ENCODE data around the gene BIK.
A peak's percentile ranks its signal among the peaks of the same experiment; 100 is the strongest.

Gene BIK

DNA sequence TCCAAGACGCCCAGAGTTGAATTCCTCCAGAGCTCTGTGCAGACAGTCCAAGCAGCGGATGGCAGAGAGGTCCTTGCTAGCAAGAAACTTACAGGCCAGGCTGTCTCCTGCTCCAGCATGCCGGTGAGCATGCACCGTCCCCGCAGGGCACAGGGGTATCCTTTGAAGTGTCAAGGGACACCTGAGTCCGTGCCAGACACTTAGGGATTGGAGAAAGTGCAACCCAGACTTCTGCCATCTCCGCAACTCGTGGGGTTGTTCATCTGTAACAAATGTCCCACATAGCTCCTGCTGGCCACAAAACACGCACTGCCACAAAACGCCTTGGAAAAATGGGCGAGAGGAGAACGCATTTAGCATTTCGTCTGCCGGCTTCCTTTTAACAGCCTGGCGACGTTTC lies 54.1 kb downstream of the BIK start:
- DNase-seq: no peak

DNA sequence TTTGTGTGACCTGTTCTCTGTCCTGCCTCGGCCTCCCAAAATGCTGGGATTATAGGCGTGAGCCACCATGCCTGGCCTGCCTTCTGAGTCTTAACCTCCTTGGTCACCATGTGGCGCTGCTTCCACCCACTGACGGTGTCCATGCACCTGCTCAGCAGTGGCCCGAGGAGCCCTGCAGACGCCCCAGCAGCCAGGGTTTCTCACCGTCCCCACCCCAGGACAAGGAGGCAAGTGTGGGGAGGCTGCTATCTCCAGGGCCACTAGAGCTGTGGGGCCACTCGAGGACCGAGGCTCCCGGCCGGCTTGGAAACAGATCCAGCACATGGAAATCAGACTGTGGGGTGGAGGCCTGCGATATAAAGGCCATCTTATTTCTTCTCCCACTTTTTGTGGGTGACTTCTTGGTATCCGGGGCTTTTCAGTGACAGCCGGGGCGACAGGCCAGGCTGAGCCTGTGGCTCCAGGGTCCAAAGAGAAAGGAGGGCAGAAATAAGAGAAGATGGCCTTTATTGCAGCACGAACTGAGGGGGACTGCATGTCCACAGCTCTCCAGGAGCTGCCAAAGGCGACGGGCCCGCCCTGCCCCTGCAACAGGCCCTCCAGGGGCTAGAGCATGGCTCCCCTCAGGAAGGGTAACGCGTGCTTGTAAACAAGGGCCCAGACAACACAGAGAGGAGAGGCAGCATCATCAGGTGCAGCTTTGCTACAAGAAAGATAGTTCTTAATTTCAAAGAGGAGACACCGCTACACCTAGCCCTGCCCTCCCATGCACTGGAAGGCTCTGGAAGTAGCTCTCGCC lies 55.8 kb downstream of the BIK start:
- no peak for DNase-seq

DNA sequence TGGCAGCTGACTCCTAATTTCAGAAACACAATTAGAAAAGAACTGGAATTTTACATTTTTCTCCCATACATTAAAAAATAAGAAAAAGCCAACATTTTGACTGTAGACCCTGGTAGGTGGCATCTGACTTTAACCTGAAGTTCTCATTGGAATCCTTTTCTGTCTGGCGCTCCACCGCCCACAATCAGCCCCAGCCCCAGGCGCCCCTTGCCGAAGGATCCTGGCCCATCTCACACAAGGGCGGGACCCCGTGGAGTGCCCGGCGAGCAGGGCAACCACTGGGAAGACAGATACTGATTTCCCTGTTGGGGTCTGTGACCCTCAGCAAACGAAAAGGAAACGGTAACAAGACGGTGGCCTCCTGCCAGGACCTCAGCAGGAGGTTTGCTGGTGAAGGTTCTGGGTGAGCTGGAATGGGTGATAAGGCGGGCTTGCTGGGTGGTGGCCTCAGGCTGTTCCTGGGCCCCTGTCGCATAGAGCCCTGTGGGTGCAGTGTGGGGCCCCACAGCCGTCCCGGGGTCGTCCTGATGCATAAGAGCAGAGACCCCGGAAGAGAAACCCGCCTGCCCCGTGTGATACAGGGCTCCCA lies 56.5 kb downstream of the BIK start:
- no peak for DNase-seq

DNA sequence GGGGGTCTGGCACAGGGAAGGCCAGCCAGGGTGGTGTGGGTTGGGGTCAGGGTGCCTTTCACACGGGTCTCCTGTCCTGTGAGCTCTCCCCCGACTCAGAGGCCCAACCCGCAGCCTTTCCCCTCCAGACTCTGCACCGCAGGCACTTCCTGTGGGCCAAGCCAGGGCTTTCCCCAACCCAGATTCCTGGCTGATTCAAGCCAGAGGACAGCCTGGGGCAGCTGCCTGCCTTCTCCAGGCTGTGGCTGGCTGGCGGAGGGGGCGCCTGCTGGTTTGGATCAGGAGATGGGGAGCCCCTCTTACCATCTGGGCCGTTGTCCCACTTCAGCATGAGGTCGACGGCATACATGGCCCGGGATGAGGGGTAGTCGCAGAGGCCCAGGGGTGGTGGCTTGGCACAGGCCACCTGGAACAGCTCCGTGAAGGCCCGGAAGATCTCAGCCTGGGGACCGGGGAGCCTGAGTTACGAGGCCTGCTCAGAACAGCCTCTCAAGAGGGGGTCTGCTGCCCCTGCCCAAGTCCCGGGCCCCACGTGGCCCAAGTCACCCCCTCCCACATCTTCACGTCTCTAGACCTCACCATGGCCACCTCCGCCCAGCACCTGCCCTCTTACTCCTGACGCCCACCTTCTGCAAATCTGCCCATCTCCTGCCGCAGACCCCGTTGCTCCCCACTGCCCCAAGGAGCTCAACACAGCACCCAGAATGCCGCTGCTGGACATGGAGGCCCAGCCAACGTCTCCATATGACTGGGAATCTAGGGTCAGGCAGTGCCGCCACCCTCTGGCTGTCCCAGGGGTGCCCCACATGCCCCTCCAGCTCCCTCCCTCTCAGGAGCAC lies 58.1 kb downstream of the BIK start:
- DNase-seq: peak; percentile 50

DNA sequence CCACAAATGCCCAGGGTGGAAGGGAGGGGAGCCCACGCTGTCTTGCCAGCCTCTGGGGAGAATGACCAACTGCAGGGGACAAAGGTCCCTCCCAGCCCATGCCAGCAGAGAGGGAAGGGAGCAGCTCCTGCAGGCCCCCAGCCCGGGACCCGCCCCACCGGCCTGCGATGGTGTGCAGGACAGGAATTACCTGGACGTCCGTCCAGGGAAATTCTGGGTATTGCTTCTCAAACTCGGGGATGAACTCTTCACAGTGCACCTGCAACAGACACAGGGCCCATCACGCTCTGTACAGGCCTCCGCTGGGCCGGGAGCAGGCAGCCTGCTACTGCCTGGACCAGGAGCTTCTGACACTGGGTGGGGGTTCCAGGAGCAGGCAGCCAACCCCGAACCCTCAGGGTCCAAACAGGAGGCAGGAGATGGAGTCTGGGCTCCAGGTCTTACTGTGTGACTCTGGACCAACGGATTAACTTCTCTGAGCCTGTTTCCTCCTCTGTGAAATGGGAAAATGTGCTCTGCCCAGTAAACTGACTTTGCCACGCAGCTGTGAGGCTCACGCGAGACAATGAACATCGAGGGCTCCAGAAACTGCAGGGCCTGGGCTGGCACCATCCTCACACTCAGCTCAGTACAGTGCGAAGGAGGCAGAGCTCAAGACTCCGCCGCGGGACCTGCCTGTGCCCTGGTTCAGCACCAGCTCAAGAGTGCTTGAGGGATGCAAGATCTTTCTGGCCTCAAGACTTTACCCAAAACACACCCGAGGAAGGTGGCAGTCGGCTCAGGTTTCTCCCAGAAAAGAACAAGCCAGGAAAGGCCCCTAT lies 59.0 kb downstream of the BIK start:
- no peak for DNase-seq

DNA sequence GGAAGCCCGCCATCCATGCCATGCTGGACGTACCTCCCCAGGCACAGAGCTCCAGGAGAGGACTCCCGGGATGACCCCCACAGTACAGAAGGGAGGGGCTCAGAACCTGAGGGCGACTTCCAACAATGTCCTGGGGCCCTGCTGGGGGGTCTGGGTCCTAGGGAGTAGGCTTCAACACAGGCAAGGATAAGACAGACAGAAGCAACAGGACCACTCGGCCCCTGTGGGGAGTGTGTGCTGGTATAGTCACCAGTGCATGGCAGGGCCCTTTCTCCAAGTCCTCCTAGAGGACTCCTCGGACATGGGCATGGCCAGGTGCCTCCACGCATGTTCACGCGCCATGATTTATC lies 59.6 kb downstream of the BIK start:
- no peak for DNase-seq

DNA sequence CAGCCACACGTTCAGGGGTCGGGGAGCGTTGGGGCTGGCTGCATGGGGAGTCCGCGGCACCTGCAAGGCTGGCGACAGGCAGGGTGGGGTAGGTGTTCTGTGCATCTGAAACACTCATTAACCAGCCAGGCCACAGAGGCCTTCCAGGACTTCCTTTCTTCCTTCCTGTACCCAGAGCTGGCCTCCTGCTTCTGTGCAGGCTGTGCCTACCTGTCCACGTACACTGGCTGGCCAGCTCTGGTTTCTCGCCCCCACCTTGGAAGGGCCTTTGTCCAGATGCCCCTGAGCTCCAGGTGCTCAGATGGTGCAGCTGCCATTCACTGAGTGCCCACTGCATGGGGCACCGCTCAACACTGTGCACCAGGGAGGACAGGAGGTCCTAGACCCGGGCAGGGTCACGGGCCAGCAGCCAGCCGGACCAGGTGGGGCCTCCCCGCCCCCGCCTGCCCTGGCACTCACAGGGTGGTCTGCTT lies 60.5 kb downstream of the BIK start:
- DNase-seq: no peak

DNA sequence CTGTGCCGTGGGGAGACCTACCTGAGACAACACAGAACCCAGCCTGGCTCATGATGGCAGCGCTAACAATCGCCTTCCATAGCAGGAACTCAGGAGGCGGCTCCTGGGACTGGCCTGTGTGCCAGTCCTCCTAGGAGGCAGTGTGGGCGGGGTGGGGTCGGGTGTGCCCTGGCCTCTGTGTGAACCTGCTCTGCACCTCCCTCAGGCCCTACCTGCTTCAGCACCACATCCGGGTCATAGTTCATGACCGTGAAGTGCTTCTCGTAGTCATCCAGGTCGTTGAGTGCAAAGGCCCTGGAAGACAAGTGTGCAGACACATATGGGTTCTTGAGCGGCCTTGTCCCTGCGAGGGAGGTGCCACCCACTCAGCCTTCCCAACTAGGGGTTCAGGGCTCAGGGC lies 61.1 kb downstream of the BIK start:
- no peak for DNase-seq

DNA sequence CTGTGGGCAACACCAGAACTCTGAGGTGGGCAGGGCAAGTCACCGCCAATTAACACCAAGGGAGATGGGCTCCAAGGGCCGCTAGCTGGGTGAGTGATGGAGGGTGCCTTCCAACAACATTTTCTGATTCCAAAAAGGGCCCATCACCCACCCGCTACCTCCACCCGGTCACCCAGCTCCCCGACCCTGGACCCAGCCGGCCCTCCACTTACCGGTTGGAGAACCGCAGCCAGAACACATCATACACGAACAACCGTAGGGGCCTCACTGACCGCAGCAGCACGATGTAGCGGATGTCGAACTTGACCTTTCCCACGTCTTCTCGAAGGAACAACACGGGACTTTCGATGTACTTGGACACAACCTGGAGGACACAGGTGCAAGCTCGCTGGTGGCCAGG lies 61.6 kb downstream of the BIK start:
- no peak for DNase-seq

DNA sequence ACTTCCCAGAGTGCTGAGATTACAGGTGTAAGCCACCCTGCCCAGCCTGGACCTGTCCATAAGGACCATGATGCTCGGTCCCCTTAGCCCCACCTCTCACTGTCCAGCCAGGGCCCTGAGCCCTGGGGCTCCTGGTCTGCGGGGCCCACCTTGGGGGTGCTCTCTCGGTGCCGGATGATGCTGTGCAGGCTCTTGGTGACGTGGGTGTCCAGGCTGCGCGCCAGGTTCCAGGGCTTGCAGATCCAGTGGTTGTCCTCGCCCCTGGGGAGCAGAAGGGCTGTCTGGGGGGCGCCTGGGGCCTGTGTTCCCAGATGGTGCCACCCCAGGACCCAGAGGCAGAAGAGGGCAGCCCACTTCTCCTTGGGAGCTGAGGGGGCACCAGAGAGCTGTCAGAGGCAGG lies 63.0 kb downstream of the BIK start:
- no peak for DNase-seq

DNA sequence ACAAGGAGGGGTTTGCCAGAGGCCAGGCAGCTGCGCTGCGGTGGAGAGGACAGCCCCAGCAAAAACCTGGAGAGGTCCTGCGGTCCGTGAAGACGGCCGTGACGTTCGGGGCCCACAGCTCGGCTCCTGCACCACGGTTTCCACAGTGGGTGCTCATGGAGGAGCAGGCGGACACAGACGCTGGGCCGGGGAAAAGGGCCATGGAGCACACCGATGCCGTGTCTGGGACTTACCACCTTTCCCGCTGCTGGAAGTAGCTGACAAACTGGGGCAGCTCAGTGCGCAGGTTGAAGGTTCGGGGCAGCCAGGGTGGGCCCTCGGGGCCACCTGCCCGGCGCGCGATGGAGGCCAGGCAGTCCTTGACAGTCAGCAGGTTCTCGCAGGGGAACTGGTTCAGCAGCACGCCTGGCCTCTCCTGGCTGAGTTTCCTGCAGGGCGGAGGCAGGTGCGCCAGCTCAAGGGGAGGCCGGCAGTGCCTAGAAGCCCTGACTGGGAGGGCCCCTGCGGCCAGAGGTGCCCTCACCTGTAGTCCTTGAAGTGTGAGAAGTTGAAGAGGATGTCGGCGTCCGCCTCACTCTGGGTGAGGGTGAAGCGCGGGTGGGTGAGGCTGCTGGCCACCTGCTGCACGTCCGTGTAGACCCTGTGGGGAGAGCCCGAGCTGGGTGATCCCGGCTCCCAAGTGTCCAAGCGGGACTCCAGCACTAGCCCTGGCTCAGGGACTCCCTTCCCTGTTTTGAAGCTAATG lies 63.6 kb downstream of the BIK start:
- DNase-seq: no peak

DNA sequence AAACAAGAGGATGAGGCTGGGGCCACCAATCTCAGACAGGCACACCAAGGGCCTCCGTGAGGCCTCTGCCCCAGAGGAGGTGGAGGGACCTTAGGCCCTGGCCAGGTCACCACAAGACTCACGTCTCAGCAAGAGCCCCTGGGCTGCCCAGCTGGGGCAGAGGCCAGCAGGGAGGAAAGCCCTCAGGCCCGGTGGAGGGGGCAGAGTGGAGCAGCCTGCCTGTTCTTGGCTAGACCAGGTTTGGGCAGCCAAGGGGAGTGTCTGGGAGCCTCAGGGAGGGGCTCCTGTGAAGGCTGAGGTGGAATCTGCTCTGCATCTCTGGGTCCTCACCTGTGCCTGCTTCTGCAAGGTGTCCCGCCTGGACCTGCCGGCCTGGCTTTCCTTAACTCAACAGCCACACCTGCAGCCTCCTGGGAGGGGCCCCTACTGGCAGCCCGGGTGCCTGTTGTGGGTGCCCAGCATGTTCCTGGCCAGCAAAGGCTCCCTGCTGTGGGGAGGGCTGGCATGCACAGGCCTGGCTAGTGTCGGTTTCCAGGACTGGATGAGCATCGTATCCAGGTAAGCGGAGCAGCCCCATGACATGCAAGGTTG lies 64.5 kb downstream of the BIK start:
- no peak for DNase-seq

DNA sequence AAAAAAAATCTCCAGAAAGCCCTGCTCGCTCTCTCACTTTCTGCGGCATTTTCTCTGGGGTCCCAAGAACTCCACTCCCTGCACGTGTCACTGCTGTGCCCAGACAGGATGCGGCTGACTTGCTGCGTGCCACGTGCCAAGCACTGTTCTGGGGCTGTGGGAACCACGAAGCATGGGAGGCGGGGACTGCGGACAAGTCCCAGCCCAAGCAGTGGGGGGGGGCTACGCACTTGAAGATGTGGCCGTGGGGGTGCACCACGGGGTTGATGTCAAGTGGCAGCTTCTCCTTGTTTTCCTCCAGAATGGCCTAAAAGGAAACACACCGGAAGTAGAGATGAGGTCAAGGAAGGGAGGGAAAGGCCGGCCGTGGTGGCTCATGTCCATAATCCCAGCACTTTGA lies 65.5 kb downstream of the BIK start:
- no peak for DNase-seq

DNA sequence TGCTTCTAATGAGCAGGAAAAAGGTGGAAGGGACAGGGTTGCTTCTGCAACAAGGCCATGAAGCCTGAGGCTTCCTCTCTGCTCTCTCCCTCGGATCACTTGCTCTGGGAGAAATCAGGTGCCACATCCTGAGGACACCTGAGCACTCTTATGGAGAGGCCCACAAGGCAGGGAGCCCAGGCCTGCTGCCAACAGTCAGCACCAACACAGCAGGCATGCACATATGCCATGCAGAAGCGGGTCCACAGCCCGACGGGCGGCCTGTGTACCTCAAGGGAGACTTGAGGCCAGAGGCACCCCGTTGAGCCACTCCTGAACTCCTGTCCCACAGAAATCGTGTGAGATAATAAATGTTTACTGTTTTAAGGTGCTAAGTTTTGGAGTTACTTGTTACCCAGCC lies 66.9 kb downstream of the BIK start:
- DNase-seq: no peak
